CD4-positive, alpha-beta T cell treated with Interleukin-6 for 4 hours (primary cell): Measurements from ENCODE around the gene VAV2.

ENCODE experiments used
- DNase-seq: peaks from one replicate; pipeline ENCODE4 v3.0.0-alpha.2; 2020; ENCODE audit warnings: mixed read lengths

Gene VAV2

DNA sequence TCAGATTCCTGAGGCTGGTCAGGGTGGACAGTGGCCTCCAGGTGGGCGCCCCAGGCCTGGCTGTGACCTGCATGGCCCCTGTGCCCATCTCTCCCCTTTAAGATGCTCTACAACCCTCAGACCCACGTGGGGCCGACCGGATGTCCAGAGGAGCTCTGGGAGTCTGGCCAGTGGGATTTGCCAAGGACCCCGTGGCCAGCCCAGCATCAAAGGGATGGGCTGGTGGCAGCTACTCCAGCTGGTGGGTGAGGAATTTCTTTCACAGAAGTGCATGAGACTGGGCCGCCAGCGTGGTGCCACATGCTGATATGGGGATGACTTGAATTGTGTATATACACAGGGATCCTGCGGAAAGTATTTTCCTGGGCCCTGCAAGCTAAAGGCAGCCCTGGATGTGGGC, 159.2 kb downstream of the VAV2 start:
- DNase-seq, result no peak

DNA sequence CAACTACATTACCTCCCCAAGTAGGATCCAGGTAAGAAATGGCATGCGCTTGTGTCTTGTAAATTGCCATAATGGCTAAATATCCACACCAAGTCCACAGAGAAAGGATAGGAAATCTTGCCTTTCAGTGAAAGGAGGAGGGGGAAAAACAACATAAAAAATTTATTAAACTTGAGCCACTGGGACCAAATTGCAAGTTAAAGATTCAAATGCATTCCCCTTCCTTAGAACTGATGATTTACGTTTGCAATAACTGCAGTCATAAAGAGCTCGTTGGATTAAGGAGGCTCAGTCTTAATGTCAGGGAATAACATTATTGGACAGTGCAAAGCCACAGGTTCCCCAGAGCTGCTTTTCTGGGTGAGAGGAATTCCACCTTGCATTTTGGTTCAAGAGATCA, 161.4 kb downstream of the VAV2 start:
- DNase-seq, result no peak

DNA sequence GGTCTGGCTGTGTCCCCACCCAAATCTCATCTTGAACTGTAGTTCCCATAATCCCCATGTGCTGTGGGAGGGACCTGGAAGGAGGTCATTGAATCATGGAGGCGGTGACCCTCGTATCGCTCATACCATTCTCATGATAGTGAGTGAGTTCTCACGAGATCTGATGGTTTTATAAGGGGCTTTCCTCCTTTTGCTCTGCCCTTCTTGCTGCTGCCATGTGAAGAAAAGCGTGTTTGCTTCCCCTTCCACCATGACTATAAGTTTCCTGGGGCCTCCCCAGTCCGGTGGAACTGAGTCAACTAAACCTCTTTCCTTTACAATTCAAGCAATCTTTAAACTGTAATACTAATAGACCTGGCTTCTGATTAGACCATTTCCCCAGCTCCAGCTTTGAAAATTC, 161.8 kb downstream of the VAV2 start:
- DNase-seq, result no peak

DNA sequence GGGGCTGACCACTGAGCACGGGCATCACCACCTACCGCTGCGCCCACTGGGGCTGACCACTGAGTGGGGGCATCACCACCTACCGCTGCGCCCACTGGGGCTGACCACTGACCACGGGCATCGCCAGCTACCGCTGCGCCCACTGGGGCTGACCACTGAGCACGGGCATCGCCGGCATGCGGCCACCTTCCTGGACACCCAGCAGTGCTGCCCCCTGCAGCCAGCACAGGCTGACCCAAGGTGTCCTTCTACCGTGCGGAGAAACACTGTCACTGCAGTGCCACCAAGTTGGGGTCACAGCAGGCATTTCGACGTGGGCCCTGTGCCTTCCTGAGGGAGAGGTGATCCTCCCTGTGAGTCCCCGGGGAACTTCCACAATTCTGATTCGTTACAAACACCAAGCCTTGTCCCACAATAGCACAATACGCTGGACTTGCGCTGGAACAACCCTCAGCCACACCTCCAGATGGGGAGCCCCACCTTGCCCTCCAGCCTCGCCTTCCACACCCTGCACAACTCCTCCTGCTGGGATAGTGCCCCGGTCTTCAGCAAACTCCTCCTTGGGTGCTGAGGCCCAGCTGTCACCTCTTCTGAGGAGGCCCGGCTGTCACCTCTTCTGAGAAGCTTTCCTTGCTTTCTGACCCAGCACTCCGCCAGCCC, 163.7 kb downstream of the VAV2 start:
- DNase-seq, result no peak

DNA sequence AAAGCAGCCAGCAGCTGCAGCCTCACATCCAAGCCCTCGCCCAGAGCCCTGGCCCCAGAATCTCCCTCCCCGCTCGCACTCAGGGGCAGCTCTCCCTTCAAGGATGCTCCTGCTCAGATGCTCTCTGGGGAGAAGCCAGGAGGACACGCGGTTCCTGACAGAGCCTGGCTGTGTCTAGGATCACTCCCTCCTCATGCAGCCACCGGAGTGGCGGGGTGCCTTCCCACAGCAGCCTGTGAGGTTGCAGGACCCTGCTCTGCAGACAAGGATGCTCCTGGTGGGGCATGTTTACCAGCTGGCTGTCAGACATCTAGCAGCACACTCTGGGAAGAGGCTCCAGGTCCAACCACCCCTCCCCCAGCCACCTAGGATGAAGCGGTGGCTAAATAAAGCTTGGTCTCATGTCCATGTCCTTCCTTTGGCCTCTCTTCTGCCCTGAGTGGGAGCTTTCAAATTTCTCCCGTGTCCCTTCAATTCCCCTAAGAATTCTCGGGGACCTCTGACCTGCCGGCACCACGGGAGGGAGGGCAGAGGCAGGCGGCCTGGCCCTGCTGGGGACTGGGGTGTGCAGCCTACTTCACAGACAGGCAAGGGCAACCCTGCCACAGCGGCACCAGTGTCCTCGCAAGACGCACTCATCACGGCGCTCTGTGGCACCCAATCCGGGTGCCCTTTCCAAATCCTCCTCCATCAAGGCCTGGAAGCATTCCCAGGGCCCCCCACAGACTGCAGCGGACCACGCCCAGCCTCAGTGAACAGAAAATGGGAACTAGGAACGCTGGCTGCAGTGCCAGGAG, 165.6 kb downstream of the VAV2 start:
- no peak for DNase-seq

DNA sequence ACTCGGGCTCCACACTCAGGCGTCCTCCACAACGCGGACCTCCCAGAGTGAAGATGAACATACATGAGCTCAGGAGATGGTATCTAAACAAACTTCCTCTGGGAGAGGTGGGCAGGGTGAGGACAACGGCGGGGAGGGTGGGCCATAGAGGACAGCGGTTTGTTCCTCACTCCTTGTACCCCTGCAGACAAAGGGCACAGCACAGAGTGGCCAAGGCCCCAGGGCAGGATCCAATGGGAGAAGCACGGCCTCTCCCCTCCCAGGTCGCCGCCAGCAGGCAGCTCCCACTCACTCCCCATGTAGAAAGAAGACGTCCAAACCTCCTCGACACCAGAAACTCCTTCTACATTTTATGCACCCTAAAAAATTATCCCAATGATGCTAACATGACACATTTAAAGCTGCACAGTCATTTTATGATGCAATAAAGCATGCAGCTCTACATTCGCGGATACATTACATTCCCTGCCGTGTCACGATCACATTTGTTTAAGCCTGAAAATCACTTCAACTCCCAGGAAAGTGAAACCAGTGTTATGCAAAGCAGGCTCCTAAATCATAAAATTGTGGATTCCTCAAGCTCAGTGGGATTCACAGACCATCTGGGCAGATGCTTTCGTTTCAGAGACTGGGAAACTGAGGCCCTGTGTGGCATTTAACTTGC, 166.4 kb downstream of the VAV2 start:
- no peak for DNase-seq

GRCh38 chr9:133824802-133825186, 167.3 kb downstream of the VAV2 start:
- no peak for DNase-seq

- DNase-seq, result no peak
These were observed 167.9 kb downstream of the VAV2 start for GRCh38 chr9:133824106-133824801.

GRCh38 chr9:133823189-133824105, 168.7 kb downstream of the VAV2 start:
- no peak for DNase-seq

- DNase-seq, result no peak
These were observed 169.6 kb downstream of the VAV2 start for GRCh38 chr9:133822430-133823065.

- no peak for DNase-seq
These were observed 170.3 kb downstream of the VAV2 start for GRCh38 chr9:133821601-133822429.

- DNase-seq, result no peak
These were observed 172.2 kb downstream of the VAV2 start for GRCh38 chr9:133819923-133820322.

- DNase-seq, result no peak
These were observed 173.7 kb downstream of the VAV2 start for GRCh38 chr9:133818444-133818843.

DNA sequence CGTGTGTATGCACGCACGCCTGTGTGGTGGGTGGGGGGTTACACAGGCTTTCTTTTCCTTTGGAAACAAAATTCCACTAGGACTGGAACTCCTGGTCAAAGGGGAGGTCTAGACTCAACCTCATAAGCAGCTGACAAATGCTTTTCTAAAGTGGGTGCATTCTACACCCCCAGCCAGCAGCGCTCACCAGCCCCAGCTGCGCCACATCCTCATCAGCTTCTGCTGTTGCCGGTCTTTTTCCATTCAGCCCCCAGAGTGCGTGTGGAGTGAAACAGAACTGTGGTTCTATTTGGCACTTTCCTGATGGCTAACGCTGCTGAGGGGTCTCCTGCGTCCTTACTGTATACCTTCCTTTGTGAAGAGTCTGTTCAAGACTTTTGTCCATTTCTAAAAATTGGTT, 176.3 kb downstream of the VAV2 start:
- no peak for DNase-seq

DNA sequence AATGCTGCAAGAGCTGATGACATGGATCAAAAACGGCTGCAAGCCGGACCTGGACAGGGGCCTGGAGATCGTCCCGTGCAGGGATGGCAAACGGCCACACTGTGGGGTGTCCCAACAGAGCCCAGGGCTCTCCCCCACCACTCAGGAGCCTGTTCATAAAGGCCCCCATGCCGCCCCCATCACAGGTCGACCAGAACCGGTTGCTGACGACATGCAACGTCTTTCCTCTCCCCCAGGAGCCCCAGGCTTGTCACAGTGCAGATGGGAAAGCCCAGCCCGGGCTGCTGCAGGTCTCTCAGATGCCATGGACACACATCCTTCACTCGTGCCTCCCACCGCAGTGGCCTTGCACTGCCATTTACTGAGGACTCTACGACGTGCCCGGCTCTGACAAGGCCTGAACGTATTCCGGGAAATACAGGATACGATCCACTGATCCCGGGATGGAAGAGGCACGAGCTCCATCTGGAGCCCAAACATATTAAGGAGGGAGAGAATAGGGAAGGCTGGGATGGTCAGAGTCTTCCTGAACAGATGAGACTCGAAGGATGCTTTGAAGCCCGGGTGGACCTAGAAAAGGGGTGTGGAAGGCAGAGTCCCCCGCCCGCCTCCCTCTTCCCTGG, 177.4 kb downstream of the VAV2 start:
- no peak for DNase-seq

DNA sequence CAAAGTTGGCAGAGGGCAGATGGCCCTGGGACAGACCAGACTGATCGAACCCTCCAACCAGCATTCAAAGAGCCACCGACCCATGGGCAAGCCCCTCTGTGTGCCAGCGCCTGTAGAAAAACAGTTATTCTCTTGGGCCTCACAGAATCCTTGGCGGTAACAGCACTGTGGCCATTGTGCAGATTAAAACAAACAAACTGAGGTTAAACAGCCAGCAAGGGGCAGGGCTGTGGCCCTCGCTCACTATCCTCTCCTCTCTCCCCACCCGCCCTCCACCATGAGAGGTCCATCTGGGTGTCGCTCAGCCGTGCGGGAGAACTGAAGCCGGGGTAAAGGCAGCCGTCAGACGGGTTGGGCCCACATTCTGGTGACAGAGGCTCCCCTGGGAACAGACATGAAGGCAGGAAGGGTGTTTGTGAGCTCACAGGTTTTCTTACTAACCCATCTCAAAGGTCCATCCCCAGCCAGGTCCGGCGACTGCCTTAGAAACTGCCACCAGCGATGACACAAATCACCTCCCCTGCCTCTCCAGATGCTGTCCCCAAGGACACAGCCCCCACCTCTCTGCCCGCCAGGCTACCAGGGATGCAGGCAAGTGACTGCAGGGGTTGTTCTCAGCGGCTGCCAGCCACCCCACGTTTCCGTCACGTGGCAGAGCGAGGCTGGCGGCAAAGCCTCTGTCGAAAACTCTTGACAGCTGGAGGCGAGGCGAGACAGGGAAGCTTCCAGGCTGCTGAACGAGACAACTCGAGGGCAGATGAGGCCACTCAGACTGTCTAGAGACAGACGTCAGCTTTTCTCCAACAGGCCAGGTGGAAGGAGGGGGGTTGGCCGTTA, 178.2 kb downstream of the VAV2 start:
- DNase-seq, result no peak

- DNase-seq, result no peak
These were observed 179.0 kb downstream of the VAV2 start for GRCh38 chr9:133812941-133813748.

DNA sequence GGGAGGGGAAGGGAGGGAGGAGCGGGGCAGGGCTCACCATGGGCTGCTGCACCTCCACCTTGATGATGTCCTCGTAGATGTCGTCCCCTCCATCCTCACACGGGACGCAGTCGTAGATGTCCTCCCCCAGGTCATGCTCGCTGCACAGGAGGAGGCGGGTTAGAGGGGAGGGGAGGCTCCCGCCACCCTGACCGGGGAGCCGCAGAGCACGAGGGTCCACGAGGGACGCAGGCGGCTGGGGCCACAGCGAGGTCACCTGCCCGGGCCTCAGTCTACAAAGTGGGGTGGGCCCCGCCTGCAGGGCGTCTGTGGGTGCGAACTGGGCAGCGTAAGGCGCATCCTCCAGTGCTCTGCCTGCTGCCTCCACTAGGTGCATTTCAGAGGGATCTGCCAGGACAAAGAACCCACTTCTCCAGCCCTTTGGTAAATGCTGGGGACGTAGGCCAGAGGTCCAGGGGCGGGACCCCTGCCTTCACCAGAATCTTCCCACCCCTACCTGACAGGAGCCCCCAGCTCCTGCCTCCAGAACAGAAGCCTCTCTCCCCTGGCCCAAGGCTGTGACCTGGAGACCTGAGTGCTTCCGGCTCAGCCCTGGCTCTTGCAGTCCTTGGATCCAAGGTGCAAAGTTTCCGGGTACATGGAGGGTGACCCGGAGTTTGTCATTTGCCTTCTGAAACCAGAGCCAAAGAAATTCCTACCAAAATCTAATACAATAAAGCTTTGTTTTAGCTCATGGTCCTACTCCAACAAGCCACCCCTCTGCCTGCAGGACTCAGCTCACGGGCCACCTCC, 179.9 kb downstream of the VAV2 start:
- no peak for DNase-seq
